ENCODE results near the gene NPY.
"Not testable (repeated sequence)": the region's sequence is repeated elsewhere in the genome, so short reads cannot be mapped to it uniquely, and the experiment has no call there.

Gene NPY

DNA sequence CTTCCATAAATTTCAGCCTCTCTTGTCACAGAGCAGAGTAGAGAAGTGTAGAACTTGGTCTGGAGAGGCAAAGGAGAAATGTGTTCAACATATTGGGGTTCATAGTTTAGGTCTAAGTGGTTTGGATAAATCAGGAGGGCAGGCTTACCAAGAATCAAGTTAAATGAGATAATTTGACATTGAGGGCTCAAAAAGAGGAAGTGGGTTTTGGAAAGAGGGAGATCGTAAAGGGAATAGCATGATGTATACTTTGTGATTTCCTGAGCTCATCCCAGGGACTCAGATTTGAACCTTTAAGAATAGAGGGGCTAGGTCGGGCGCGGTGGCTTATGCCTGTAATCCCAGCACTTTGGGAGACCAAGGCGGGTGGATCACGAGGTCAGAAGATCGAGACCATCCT lies 34.7 kb upstream of the NPY start:
- TF ChIP-seq CTCF (IDR thresholded peaks at IDR 0.05), result no peak
- H3K4me3 ChIP-seq (ENCODE audit: low read depth in 1 of 2, low read length in 1 of 2), result no peak overlapping the region
- H3K9me3 ChIP-seq, result no peaks in the 10 kb centered on the region
- no peak overlapping the region for H3K27ac ChIP-seq
- H3K27me3 ChIP-seq, result no peaks in the 10 kb centered on the region
- H3K4me1 ChIP-seq (ENCODE audit: control insufficient read depth in 1 of 2, insufficient read depth in 1 of 2, low read depth in 1 of 2, low read length in 1 of 2), result no peaks in the 10 kb centered on the region
- no peaks in the 10 kb centered on the region for H3K36me3 ChIP-seq

DNA sequence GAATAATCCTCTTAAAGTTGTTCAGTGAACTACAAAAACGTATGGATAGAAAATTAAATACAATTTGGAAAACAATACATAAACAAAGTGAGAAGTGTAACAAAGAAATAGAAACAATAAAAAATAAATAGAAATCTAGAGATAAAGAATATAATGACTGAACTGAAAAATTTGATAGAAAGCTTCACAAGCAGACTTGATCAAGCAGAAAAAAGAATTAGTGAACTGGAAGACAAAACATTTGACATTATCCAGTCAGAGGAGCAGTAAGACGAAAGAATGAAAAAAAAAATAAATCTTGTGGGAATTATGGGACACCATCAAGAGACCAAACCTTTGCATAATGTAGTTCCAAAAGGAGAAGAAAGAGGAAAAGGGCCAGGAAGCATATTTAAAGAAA lies 32.4 kb upstream of the NPY start:
- Histone ChIP-seq H3K9me3 (no peaks in the 10 kb centered on the region), H3K4me1 (ENCODE audit: control insufficient read depth in 1 of 2, insufficient read depth in 1 of 2, low read depth in 1 of 2, low read length in 1 of 2) (no peaks in the 10 kb centered on the region), H3K27ac (no peak overlapping the region), H3K27me3 (no peaks in the 10 kb centered on the region), H3K36me3 (no peaks in the 10 kb centered on the region), H3K4me3 (ENCODE audit: low read depth in 1 of 2, low read length in 1 of 2) (no peak overlapping the region)
- TF ChIP-seq CTCF (IDR thresholded peaks at IDR 0.05), result no peak

- no peaks in the 10 kb centered on the region for H3K36me3 ChIP-seq
- no peaks in the 10 kb centered on the region for H3K9me3 ChIP-seq
- H3K27ac ChIP-seq, result no peak overlapping the region
- H3K4me1 ChIP-seq (ENCODE audit: control insufficient read depth in 1 of 2, insufficient read depth in 1 of 2, low read depth in 1 of 2, low read length in 1 of 2), result no peaks in the 10 kb centered on the region
- H3K27me3 ChIP-seq, result no peaks in the 10 kb centered on the region
- no peak overlapping the region for H3K4me3 ChIP-seq (ENCODE audit: low read depth in 1 of 2, low read length in 1 of 2)
- TF ChIP-seq CTCF (IDR thresholded peaks at IDR 0.05), result no peak
Observed at GRCh38 chr7:24255139-24255538, 28.9 kb upstream of the NPY start.

- not testable (repeated sequence) for H3K9me3 ChIP-seq; H3K4me1 ChIP-seq (ENCODE audit: control insufficient read depth in 1 of 2, insufficient read depth in 1 of 2, low read depth in 1 of 2, low read length in 1 of 2); H3K27me3 ChIP-seq; H3K4me3 ChIP-seq (ENCODE audit: low read depth in 1 of 2, low read length in 1 of 2); H3K36me3 ChIP-seq; H3K27ac ChIP-seq
Observed at GRCh38 chr7:24258324-24258723, 25.7 kb upstream of the NPY start.

DNA sequence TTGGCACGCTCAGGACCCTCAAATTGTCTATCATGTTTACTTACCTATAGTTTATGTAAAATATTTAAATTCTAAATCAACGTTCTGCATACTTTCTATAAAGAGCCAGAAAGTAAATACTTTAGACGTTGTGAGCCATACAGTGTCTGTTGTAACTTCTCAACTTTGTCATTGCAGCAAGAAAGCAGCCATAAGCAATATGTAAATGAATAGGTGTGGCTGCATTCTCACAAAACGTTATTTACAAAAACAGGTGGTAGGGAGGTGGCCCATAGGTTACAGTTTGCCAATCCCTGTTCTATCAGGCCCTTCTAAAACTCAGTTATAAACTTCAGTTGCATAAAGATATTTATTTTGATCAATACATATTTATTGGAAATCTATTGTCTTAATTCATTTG lies 12.1 kb upstream of the NPY start:
- H3K9me3 ChIP-seq, result no peaks in the 10 kb centered on the region
- no peaks in the 10 kb centered on the region for H3K36me3 ChIP-seq
- no peak for TF ChIP-seq CTCF (IDR thresholded peaks at IDR 0.05)

GRCh38 chr7:24279512-24279911 lies 4.5 kb upstream of the NPY start:
- no peak for TF ChIP-seq CTCF (IDR thresholded peaks at IDR 0.05)
- Histone ChIP-seq H3K4me3 (ENCODE audit: low read depth in 1 of 2, low read length in 1 of 2) (no peak overlapping the region), H3K4me1 (ENCODE audit: control insufficient read depth in 1 of 2, insufficient read depth in 1 of 2, low read depth in 1 of 2, low read length in 1 of 2) (no peaks in the 10 kb centered on the region), H3K9me3 (no peaks in the 10 kb centered on the region), H3K27ac (no peak overlapping the region), H3K36me3 (no peaks in the 10 kb centered on the region), H3K27me3 (peaks cover 47% of the 10 kb centered on the region)

More for the DNA sequence above, 12.1 kb upstream of the NPY start:
- no peak overlapping the region for H3K4me3 ChIP-seq (ENCODE audit: low read depth in 1 of 2, low read length in 1 of 2)
- no peak overlapping the region for H3K27ac ChIP-seq
- no peaks in the 10 kb centered on the region for H3K27me3 ChIP-seq
- no peaks in the 10 kb centered on the region for H3K4me1 ChIP-seq (ENCODE audit: control insufficient read depth in 1 of 2, insufficient read depth in 1 of 2, low read depth in 1 of 2, low read length in 1 of 2)
